ENCODE results near the gene SPARC.

DNA sequence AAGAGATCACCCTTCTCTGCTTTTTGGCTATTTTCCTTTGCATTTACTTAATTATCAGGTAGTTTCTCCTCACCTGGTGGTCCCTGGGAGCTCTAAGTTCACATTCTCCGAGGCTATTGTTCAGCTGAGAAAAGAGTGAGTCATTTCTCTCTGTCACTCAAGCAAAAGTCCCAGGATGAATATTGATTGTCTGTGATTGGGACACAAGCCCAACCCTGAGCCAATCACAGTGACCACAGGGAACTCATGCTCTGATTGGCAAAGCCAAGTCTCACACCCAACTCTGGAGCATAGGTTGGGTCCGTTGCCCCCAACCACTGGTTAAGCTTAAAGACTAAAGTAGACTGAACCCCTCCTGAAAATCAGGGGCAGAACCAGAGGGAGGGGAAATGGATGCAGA lies 67.8 kb downstream of the SPARC start:
- TF ChIP-seq, protein P1, sequence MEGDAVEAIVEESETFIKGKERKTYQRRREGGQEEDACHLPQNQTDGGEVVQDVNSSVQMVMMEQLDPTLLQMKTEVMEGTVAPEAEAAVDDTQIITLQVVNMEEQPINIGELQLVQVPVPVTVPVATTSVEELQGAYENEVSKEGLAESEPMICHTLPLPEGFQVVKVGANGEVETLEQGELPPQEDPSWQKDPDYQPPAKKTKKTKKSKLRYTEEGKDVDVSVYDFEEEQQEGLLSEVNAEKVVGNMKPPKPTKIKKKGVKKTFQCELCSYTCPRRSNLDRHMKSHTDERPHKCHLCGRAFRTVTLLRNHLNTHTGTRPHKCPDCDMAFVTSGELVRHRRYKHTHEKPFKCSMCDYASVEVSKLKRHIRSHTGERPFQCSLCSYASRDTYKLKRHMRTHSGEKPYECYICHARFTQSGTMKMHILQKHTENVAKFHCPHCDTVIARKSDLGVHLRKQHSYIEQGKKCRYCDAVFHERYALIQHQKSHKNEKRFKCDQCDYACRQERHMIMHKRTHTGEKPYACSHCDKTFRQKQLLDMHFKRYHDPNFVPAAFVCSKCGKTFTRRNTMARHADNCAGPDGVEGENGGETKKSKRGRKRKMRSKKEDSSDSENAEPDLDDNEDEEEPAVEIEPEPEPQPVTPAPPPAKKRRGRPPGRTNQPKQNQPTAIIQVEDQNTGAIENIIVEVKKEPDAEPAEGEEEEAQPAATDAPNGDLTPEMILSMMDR (IDR thresholded peaks at IDR 0.05; ENCODE audit: low read depth, low read length): no peak
- TF ChIP-seq EZH2phosphoT487 (IDR thresholded peaks at IDR 0.05; ENCODE audit: low read depth): no peak

All from OCI-LY3 (cell line).